HepG2 (cell line): ENCODE results near the gene DCST2.

Experiments used
- NR2F2 ChIP-seq: IDR thresholded peaks from 2 replicates; pipeline ENCODE4 v1.6.1; 2012; ENCODE audit warnings: low read depth, inconsistent platforms, borderline replicate concordance
- TAF1 ChIP-seq: sonication (generic); formaldehyde crosslinking; IDR thresholded peaks from 2 replicates; pipeline ENCODE4 v1.4.0; 2020; ENCODE audit warnings: missing genetic modification reagents
- U2AF1 ChIP-seq: fragments of 200-400 bp; formaldehyde crosslinking; optimal IDR thresholded peaks from 2 replicates; pipeline ENCODE3; 2017; ENCODE audit warnings: mild to moderate bottlenecking, low read depth, low read length
- ZBTB42 ChIP-seq: sonication (generic); formaldehyde crosslinking; IDR thresholded peaks from 2 replicates; pipeline ENCODE4 v1.5.0; 2020; ENCODE audit warnings: mild to moderate bottlenecking, missing genetic modification reagents
- ZNF282 ChIP-seq: fragments of 450-650 bp; IDR thresholded peaks from 2 replicates; pipeline ENCODE4 v1.6.1; 2018; ENCODE audit not compliant: partially characterized antibody
- TF ChIP-seq, protein P1 (sequence below): IDR thresholded peaks from 2 replicates; pipeline ENCODE4 v1.6.1; 2016; ENCODE audit warnings: control low read depth

DNA sequence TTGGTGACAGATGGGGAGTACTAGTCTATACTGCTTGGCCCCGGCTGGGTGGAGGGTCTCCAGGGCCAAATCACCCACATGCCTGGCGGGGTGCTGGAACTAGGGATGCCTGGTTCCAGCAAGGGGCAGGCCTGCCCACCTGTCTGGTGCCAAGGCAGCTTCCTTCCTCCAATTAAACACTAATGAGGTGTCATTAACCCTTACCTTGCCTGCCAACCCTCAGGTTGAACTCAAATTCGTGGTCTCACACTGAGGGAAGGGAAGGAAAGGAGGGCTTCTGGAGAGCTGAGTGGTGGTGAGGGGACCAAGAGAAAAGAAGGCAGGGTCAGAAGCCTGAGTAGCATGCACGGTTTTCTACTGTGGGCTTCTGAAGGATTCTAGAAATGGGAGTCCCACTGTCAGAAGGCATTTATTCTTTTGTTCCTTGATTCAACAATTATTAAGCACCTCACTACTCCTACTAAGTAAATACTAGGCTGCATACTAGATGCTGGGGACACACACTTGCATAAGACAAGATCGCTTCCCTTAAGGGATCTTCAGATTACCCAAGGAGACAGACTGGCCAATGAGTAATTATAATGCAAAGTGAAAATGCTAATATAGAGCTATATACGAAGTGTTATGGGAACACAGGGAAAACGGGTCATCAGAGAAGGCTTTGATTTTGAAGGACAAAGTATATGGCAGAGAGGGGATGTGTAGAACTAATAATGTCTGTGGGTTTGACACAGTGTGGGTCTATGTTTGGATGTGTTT is 39.1 kb upstream of the DCST2 start:
- TF ChIP-seq ZBTB42 (CRISPR knock-in tag): no peak
- no peak for TF ChIP-seq U2AF1
- no peak for TF ChIP-seq NR2F2
- no peak for TF ChIP-seq ZNF282
- no peak for TF ChIP-seq TAF1 (CRISPR knock-in tag)
- TF ChIP-seq, protein P1, sequence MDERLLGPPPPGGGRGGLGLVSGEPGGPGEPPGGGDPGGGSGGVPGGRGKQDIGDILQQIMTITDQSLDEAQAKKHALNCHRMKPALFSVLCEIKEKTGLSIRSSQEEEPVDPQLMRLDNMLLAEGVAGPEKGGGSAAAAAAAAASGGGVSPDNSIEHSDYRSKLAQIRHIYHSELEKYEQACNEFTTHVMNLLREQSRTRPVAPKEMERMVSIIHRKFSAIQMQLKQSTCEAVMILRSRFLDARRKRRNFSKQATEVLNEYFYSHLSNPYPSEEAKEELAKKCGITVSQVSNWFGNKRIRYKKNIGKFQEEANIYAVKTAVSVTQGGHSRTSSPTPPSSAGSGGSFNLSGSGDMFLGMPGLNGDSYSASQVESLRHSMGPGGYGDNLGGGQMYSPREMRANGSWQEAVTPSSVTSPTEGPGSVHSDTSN (CRISPR knock-in tag): no peak
